OCI-LY7 (cell line): ENCODE results near the gene MYCL.

Experiments
- CTCF ChIP-seq: fragments of 200-600 bp; sonication (generic); conservative IDR thresholded peaks from 2 replicates; pipeline ENCODE4 v1.5.1; 2014; ENCODE audit warnings: mild to moderate bottlenecking, antibody characterized with exemption, low read length, moderate library complexity, mixed read lengths
- EZH2phosphoT487 ChIP-seq: fragments of 200-600 bp; sonication (generic); IDR thresholded peaks from 2 replicates; pipeline ENCODE4 v1.6.1; 2018; ENCODE audit warnings: low read depth, borderline replicate concordance, mild to moderate bottlenecking, mixed run types, antibody characterized with exemption, low read length, moderate library complexity, mixed read lengths

GRCh38 chr1:39940253-39940652 lies 38.5 kb upstream of the MYCL start:
- TF ChIP-seq CTCF = no peak
- TF ChIP-seq EZH2phosphoT487 = no peak
